Uterus (tissue), 4 donors: ENCODE data around the gene GSTO2. TPM values are rescaled to one million over a fixed set of nuclear protein-coding genes. Genes with fewer than 3 reads are reported as not detected.
A peak's percentile ranks its signal among the peaks of the same experiment; 100 is the strongest.

Source experiments
- DNase-seq, 2 donors: peaks; one replicate each; pipeline ENCODE4 v3.0.0-alpha.2; 2019 to 2020
- H3K27ac ChIP-seq, 2 donors: fragments of 200-600 bp; sonication (generic); 1 replicate in 1 of 2; 2 replicates in 1 of 2; pipeline ENCODE4 v1.5.1; 2016 to 2018
- H3K27me3 ChIP-seq, 2 donors: fragments of 200-600 bp; sonication (generic); one replicate each; pipeline ENCODE4 v1.5.1; 2018 to 2019; ENCODE audit warnings: control low read depth in 1 of 2
- H3K36me3 ChIP-seq, 2 donors: fragments of 200-600 bp; sonication (generic); one replicate each; pipeline ENCODE4 v1.5.1; 2019; ENCODE audit warnings: control low read depth in 1 of 2
- H3K4me1 ChIP-seq, 2 donors: fragments of 200-600 bp; sonication (generic); one replicate each; pipeline ENCODE4 v1.5.1; 2018 to 2019; ENCODE audit warnings: control low read depth in 1 of 2
- H3K4me3 ChIP-seq, 2 donors: fragments of 200-600 bp; sonication (generic); 1 replicate in 1 of 2; 2 replicates in 1 of 2; pipeline ENCODE4 v1.5.1; 2018 to 2019; ENCODE audit warnings: mild to moderate bottlenecking in 1 of 2
- H3K9me3 ChIP-seq, 2 donors: fragments of 200-600 bp; sonication (generic); one replicate each; pipeline ENCODE4 v1.5.1; 2019; ENCODE audit warnings: control low read depth in 1 of 2
- CTCF ChIP-seq, 4 experiments: fragments of 200-600 bp in 2 of 4; fragments of 450-650 bp in 2 of 4; sonication (generic) in 2 of 4; IDR thresholded peaks; one replicate each; pipeline ENCODE4 v1.5.1; 2016 to 2019; ENCODE audit warnings: antibody characterized with exemption in 4 of 4, mild to moderate bottlenecking in 2 of 4, moderate library complexity in 1 of 4
- POLR2A ChIP-seq, 2 donors: fragments of 450-650 bp; IDR thresholded peaks; one replicate each; pipeline ENCODE4 v1.6.1; 2016; ENCODE audit warnings: antibody characterized with exemption in 2 of 2, mild to moderate bottlenecking in 1 of 2, moderate library complexity in 1 of 2
- intact Hi-C: fragments of 100-400 bp; cut with DNase I; formaldehyde crosslinking; loops from one replicate; pipeline ENCODE4 v1.15.1; 2023; ENCODE audit warnings: low total_unique reads
- total RNA-seq, 4 donors: library from RNA; depleted of rRNA in 3 of 4; stranded (reverse); fragments of >200 nt in 3 of 4; gene quantifications; one replicate each; pipeline versions ENCODE4 v1.1.0 to v1.2.4, GENCODE V29; 2014 to 2023
- donor health status: DM: yes; HTN: yes; CAD: no.

GSTO2 gene
- total RNA-seq, result 10 to 100 TPM in 1 of 4 donors, 1 to 10 TPM in 1, under 1 TPM in 1, not detected in 1; under 0.01 to 10.6 (median 5.6) TPM

GRCh38 chr10:104268713-104269645 lies at the start of gene GSTO2:
Gene GSTO2, plus strand, starts transcription at chr10:104269184. Its CDS starts 5,732 bp downstream, at chr10:104274916.
- no peaks in the 10 kb centered on the region for H3K9me3 ChIP-seq
- peak within 1 kb of the TSS; percentile 70 to 75 for H3K4me3 ChIP-seq
- no peaks in the 10 kb centered on the region for H3K36me3 ChIP-seq
- no peaks in the 10 kb centered on the region for H3K4me1 ChIP-seq
- peak within 1 kb of the TSS; percentile 77 to 89 for H3K27ac ChIP-seq
- intact Hi-C loops, result no loop called here
- H3K27me3 ChIP-seq, result no peaks in the 10 kb centered on the region
- peak; percentile 71 to 77 for TF ChIP-seq POLR2A (IDR thresholded peaks at IDR 0.05)
- TF ChIP-seq CTCF (IDR thresholded peaks at IDR 0.05), result no peak
- peak; percentile 99 for DNase-seq

- Histone ChIP-seq H3K4me3 (no peak overlapping the region), H3K36me3 (no peaks in the 10 kb centered on the region), H3K27me3 (no peaks in the 10 kb centered on the region), H3K27ac (no peak overlapping the region), H3K9me3 (no peaks in the 10 kb centered on the region), H3K4me1 (no peaks in the 10 kb centered on the region)
- intact Hi-C loops, result no loop called here
- TF ChIP-seq POLR2A (IDR thresholded peaks at IDR 0.05) (no peak), CTCF (IDR thresholded peaks at IDR 0.05) (no peak)
- DNase-seq, result no peak
These were observed 48.5 kb upstream of the GSTO2 start for GRCh38 chr10:104220522-104220921.

GRCh38 chr10:104223304-104223703 lies 45.7 kb upstream of the GSTO2 start:
- no peak overlapping the region for H3K4me3 ChIP-seq
- intact Hi-C loops, result no loop called here
- H3K4me1 ChIP-seq, result no peaks in the 10 kb centered on the region
- TF ChIP-seq POLR2A (IDR thresholded peaks at IDR 0.05) (no peak), CTCF (IDR thresholded peaks at IDR 0.05) (no peak)
- H3K27ac ChIP-seq, result no peak overlapping the region
- no peaks in the 10 kb centered on the region for H3K36me3 ChIP-seq
- no peak for DNase-seq
- no peaks in the 10 kb centered on the region for H3K9me3 ChIP-seq
- H3K27me3 ChIP-seq, result no peaks in the 10 kb centered on the region

- intact Hi-C loops, result no loop called here
- H3K27ac ChIP-seq, result no peak overlapping the region
- H3K4me3 ChIP-seq, result no peak overlapping the region
- TF ChIP-seq CTCF (IDR thresholded peaks at IDR 0.05) (no peak), POLR2A (IDR thresholded peaks at IDR 0.05) (no peak)
- DNase-seq, result no peak
- no peaks in the 10 kb centered on the region for H3K27me3 ChIP-seq
- no peaks in the 10 kb centered on the region for H3K9me3 ChIP-seq
- H3K4me1 ChIP-seq, result no peaks in the 10 kb centered on the region
- no peaks in the 10 kb centered on the region for H3K36me3 ChIP-seq
These were observed 38.5 kb upstream of the GSTO2 start for GRCh38 chr10:104230490-104230889.
